ENCODE results near the gene ANGPTL7.

- no peak for TF ChIP-seq CTCF (IDR thresholded peaks at IDR 0.05 in 8 of 11, conservative IDR thresholded peaks at IDR 0.05 in 3 of 11)
- TF ChIP-seq POLR2A (IDR thresholded peaks at IDR 0.05) = no peak
Measured at GRCh38 chr1:11187494-11187893, 1.7 kb upstream of the ANGPTL7 start.
